ENCODE results near the gene CELA3A.

- TF ChIP-seq, protein P1, sequence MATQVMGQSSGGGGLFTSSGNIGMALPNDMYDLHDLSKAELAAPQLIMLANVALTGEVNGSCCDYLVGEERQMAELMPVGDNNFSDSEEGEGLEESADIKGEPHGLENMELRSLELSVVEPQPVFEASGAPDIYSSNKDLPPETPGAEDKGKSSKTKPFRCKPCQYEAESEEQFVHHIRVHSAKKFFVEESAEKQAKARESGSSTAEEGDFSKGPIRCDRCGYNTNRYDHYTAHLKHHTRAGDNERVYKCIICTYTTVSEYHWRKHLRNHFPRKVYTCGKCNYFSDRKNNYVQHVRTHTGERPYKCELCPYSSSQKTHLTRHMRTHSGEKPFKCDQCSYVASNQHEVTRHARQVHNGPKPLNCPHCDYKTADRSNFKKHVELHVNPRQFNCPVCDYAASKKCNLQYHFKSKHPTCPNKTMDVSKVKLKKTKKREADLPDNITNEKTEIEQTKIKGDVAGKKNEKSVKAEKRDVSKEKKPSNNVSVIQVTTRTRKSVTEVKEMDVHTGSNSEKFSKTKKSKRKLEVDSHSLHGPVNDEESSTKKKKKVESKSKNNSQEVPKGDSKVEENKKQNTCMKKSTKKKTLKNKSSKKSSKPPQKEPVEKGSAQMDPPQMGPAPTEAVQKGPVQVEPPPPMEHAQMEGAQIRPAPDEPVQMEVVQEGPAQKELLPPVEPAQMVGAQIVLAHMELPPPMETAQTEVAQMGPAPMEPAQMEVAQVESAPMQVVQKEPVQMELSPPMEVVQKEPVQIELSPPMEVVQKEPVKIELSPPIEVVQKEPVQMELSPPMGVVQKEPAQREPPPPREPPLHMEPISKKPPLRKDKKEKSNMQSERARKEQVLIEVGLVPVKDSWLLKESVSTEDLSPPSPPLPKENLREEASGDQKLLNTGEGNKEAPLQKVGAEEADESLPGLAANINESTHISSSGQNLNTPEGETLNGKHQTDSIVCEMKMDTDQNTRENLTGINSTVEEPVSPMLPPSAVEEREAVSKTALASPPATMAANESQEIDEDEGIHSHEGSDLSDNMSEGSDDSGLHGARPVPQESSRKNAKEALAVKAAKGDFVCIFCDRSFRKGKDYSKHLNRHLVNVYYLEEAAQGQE (IDR thresholded peaks at IDR 0.05; ENCODE audit: insufficient read depth in 1 of 2, low read depth in 2 of 2, low read length in 2 of 2): no peak
- no peak for TF ChIP-seq FOXP2 (optimal IDR thresholded peaks at IDR 0.05; ENCODE audit: borderline replicate concordance, extremely low read depth, extremely low read length, insufficient read depth)
- TF ChIP-seq SIN3A (IDR thresholded peaks at IDR 0.05; ENCODE audit: borderline replicate concordance, insufficient read depth, low read length): no peak
- no peak for TF ChIP-seq TAF1 (IDR thresholded peaks at IDR 0.05; ENCODE audit: borderline replicate concordance, insufficient read depth, low read length)
These were observed 17.4 kb downstream of the CELA3A start for GRCh38 chr1:22018583-22019559.
